Activated CD4-positive, alpha-beta T cell treated with anti-CD3 and anti-CD28 coated beads, Interleukin-2, amount 50 U/mL, for 16 hours (primary cell): Measurements from ENCODE around the gene WDR7.
A peak's percentile ranks its signal among the peaks of the same experiment; 100 is the strongest.

Experiments
- DNase-seq: peaks from one replicate; pipeline ENCODE4 v3.0.0-alpha.2; 2020

WDR7 gene

DNA sequence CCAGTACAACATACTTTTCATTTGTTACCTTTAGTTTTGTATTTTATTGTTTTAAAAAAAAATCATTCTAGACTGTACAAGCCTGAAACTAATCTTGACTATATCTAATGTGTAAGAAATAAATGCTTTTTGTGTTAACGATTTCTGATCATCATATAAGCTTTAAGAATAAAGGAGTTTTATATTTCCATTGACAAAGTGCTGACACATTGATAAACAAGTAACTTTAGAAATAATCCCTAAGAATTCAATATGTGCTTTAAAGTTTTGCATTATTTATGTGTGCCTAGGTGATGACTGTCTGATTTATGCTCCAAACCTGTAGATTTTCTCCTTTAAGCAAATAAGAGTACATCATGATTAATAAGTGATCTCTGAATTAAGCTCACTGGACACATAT lies 248.5 kb downstream of the WDR7 start:
- no peak for DNase-seq

DNA sequence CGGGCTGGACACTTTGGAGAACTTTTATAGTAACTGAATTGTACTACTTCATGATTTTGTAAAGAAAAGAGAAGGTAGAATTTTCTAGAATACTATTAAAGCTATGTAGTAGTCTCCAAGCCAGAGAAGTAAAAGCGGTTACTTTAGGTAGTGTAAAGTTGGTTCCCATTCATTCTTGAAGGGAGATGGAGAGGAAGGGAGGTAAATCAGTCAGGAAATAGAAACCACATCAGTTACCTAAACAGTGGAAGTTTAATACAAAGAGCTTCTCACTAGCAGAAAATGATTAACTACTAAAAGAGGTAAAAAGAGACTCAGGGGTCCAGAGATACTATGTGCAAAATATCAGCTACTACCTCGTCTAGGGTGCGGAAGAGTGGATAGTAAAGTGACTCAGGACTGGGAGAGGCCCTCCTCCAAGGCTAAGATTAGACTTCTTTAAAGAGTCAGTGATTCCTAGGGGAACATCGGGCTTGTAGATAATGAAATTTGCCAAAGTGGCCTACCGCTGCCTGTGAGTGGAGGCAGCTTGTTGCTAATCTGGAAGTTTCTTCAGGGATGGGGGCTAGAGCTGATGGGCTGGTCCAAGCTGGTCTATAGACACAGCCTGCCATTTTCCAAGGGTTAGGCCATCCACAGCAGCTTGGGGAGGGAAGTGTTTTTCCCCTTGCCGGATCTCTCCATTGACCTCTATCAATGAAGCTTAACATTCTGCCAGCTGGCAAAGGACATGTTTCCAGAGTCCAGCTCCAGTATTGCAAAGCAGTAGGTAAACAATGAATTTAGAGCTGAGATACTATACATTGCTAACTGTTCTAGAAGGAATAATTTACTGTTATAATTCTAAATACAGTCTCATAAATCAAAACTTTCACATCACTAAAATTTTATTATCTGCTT lies 249.3 kb downstream of the WDR7 start:
- DNase-seq, result no peak

DNA sequence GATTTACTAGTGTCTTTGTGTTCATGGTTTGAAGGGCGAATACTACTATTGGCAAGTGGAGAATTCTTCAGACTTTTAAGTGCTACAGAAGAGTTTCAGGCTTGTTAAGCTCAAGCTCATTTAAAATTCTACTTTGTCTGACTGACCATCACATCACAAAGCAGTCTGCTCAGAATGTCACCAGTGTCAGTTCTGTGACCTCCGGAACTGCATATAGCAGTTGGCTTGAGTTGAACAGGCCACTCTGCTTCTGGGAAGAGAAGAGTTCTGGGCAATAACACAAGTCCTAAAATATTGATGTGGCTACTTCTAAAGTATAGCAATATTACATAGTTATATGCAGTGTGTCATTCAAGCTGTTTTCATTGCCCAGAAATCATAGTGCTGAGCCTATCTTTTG lies 250.8 kb downstream of the WDR7 start:
- DNase-seq, result no peak

DNA sequence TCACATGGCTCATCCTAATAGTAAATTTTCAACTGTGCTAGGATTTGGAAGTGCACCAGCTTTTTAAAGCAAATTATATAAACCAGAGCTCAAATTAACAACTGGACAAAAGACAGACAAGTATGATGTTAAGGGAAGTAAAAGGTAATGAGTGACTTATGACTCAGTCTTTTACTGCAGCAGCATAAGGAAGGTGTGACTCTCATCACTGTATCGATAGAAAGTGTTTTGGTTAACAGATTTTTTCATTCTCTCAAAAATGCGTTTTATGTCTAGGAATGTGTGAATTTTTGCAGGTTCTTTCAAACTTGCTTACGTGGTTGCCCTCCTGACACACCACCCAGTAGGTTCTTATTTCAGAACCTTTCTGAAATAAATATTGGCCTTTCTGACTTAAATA lies 251.5 kb downstream of the WDR7 start:
- no peak for DNase-seq

DNA sequence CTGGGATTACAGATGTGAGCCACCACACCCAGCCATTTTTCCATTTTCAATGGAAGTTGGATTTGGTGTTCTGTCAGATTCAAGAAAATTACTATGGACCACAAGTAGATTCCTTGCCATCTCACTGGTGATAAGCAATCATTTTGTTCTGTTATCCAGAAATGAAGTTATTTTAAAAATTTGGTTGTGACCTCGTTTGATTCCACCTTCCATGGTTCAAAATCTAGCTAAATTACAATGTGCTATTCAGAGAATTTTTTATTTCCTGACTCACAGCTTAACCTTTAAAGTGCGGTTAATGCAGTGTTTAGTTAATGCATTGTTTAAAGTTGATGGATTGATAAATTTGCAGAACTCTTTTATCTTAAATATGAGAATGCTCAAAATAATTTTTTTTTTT lies 252.5 kb downstream of the WDR7 start:
- no peak for DNase-seq

DNA sequence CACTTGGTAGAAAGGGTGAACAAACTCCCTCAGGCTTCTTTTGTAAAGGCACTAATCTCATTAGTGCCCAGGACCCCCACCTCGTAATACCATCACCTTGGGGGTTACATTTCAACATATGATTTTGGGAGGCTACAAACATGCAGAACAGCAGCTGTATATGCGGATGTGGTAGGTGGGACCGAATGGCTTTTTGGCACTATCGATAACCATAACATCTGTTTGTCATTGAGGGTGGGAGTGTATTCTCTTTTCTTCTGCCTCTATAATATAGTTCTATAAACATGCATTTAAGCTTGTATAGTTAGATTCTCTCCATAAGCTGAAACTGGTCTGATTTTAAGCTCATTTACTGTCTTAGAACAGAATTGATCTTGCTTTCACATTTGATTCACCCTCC lies 256.6 kb downstream of the WDR7 start:
- no peak for DNase-seq

DNA sequence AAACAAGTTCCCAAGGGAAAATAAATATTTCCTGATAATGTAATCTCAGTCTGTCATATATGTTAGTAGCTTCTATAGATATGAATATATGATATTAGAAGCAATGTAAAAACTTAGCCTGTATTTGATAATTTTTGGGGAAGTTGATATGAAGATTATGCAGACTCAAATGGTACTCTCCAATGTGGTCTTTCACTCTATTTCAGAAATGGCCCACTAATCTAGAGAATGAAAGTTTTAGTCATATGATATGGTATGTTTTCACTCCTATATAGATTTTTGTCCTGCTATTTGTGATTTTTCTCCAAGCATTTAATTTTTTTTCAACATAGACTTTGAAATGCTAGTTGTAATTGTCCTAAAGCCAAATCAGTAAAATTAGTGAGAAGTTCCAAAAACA lies 259.1 kb downstream of the WDR7 start:
- DNase-seq, result peak; percentile 27

DNA sequence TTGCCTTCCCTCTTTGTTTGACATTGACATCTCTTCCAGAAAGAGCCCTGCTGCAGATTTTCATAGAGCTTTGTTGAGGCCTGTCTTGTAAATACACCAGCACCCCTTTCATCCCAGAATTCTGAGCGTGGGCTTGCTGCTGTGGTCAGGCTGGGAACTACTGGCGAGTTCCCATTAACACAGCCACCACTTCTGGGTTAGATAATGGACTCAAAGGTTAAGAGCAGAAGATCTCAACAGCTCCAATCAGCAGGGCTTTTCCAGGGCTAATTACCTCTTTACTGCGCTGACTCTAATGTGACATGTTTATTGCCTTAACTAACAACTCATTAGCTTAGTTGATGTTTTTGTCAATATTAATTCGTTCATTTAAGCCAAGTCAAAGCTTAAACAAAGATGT lies 259.8 kb downstream of the WDR7 start:
- DNase-seq, result no peak

DNA sequence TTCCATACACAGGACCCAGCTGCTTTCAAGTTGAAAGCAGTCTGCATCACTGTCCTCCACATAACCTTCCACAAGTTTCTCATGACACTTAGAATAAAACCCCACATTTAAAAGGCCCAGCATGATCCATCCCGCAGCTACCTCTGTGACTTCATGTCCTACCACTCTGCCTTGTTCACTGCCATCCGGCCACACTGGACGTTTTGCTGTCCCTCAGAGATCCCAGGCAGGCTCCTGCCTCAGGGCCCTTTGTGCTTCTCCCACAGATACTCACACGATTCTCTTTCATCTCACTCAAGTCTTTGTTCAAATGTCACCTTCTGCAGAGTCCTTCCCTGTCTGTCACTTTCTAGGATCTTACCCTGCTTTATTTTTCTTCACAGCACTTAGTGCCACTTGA lies 262.8 kb downstream of the WDR7 start:
- DNase-seq, result no peak

DNA sequence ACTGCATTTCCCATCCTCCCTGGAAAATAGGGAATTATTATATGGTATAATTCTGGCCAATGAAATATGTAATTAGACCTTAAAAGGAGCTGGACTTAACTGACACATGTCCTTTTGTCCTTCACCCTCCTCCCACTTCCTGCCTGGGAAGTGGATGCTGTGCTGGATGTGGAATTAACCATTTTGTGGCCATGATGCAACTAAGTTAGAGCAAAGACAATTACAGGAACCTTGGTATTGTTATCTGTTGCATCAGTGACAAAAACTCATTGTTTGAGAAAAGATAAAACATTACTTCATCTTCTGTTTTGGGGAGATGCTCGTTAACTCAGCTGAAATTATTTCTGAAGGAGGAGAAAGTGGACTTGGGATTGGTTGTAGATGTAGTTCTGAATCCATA lies 268.0 kb downstream of the WDR7 start:
- DNase-seq, result no peak

DNA sequence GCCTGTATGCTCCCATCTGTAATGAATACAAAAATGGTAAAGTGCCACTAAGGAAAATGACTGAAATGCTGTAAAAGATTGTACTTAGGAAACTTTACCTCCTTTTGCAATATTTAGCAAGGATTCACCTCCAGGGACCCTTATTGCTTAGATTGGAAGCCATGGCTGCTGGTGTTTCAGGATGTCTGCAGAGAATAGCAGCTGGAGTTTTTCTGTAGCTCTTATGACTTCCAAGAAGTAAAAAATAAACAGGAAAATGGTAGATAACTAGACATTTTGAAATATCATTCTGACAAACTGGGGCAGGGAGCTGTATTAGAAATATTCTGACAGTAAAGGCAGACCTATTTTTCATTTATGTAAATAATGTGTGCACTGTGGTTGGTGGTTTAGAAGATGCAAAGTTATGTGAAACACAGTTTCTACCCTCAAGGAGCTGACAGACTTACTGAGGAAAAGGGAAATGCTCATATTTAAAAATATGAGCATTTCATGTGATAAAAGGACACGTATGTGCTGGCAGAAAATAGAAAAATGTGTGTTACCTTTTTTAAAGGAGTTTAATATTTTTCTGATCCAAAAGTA lies 270.8 kb downstream of the WDR7 start:
- peak; percentile 42 for DNase-seq

DNA sequence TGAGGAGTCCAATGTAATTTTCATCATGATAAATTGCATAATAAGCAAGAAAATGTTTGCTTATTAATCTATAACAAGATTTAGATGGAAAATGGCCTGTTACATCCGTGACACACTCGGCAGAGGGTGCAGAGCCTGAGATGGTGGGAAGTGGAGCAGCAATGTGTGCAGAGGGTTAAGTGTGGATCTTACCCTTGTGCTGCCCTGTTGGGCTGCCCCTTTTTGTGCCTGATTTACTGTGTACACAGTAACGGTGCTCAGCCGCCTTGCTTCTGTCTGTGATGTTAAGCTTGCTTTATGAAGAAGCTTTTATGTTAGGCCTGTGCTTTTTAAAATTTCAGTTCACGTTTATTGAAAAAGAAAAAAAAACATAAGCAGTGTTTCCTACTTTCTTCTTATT lies 275.6 kb downstream of the WDR7 start:
- no peak for DNase-seq

DNA sequence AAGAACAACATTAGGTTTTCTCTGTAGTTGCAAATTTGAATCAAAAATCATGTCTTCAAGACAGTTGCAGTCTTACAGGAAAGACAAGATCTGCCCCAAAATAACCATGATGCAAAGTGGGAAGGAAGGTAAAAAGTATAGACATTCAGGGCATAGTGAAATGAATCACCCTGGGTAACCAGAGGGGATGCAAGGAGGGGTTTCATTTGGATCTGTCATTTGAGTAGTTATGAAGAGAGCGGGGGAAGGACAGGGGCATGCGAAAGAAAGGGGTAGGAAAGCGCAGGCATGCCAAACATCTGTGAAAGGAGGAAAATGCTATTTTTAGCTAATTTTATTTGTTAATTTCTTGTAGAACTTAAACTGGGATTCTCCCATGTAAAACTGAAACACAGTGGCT lies 276.6 kb downstream of the WDR7 start:
- peak; percentile 73 for DNase-seq

DNA sequence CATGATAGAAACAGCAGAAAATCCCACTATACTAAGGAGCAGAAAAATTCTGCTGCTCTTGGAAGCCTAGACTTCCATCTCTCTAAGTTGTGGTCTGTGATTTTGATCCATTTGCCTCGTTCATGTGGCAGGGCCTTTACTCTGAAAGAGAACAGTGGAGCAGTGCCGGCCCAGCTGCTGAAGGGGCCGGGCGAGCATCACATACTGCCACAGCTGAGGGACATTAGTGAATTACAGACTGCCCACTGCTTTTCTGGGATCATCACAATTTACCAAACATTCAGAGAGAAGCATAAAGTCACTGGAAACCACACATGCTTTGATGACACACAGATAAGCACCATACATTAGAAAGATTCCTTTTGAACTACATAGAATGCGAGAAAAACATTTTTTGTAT lies 278.7 kb downstream of the WDR7 start:
- no peak for DNase-seq

DNA sequence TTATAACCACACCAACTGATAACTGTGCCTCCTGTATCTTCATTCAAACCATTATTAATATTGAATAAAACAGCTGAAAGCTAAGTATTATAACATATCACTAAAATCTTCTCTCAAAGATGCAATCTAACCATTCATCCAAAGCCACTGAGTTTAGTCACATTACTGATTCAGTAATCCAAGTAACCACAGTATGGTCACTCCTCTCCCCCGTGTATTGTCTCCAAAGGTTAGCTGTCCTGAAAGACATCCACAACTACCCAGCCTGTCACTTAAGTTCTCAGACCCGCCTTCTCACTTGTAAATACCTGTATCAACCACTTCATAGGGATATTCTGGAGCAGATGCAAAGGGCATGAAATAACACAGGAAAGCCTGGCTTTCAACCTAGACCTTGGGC lies 282.3 kb downstream of the WDR7 start:
- peak; percentile 18 for DNase-seq

DNA sequence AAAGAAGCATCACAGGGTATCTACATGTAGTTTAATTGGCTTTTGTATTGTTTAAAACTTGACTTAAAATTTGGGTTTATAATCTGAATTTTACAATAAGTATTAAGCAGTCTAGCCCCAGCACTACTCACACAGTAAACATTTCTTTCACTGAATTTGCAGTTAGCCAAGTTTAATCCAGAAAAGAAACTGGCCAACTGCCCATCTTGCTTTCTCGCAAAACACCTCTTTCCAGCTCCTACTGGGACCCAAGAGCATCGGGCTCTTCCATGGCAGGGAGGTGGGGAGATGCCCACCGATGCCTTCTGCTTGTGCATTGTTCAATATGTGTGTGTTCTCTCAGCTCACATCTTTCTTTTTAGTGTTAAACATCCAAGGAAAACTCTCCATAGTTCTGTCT lies 283.0 kb downstream of the WDR7 start:
- DNase-seq, result no peak

DNA sequence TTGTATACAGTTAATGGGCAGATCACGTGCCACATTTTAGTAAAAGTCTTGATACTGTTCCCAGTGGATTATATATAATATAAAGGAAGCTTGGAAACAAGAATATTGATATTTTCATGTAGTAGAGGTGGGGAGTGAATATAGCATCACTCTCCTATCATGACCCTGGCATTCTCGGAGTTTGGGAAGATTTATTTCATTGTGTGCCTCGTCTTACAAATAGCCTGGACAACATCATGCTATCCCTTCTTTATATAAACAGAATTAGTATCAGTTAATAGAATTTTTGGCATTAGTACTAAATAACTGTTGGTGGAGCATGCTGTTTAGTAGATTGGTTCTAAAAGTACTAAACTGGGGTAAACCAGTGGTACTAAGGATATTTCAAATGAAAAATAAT lies 283.7 kb downstream of the WDR7 start:
- no peak for DNase-seq

DNA sequence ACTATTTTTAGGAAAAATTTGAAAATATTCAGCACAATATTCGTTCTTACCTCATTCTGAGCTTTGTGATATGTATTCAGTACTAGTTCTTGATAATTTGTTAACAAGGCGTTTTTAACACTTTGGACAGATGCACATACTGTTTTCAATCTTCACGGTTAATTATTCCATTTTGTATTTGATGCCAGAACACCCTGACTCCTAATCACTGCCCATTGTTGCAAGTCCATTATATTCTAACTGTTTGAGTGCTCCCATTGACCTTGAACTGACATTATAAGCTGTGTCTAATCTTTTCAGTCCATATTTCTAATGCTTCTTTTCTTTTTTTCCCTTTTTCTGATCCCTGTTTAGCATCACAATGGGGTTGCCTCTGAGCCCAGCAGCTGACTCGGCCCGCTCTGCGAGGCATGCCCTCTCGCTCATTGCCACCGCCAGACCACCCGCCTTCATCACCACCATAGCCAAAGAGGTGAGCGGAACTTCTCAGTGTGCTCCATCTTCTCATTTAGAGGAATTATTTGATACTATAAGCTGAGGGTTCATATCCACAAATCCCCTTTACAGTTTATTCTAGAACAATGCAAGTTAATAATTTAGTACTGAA lies 284.4 kb downstream of the WDR7 start:
- no peak for DNase-seq

DNA sequence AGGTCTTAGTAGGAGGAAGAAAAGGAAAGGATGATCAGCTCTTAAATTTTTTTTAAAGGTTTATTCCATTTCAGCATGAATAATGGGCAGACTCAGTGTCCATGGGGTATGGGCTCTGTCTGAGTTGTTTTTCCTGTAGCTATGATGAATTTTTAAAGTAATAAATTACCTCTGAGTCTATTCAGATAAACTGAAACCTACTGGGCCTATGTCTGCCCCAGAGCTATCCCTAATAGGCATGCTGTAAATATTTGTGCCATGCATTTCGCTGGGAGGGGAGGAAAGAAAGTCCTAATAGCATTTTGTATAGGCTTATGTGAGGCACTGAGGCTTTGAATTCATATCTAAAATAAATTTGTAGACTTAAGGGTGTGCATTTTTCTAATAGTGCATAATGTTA lies 285.3 kb downstream of the WDR7 start:
- DNase-seq, result no peak

DNA sequence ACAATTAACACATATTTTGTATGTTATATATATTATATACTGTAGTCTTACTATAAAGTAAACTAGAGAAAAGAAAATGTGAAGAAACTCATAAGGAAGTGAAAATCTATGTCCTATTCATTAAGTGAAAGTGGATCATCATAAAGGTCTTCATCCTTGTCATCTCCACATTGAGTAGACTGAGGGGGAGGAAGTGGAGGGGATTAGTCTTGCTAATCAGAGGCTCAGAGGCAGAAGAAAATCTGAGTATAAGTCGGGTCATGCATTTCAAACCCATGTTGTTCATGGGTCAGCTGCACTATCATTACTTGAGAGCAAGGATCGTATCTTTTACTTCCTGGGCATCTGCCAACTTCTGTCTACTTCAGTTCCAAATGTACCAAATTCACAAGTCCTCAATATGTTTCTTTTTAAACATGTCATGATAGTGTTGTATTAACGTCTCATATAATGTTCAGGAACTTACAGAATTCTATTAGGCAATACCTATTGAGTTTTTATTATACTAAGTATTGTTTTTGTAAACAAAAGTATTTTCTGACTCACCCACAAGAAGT lies 286.8 kb downstream of the WDR7 start:
- DNase-seq, result no peak

DNA sequence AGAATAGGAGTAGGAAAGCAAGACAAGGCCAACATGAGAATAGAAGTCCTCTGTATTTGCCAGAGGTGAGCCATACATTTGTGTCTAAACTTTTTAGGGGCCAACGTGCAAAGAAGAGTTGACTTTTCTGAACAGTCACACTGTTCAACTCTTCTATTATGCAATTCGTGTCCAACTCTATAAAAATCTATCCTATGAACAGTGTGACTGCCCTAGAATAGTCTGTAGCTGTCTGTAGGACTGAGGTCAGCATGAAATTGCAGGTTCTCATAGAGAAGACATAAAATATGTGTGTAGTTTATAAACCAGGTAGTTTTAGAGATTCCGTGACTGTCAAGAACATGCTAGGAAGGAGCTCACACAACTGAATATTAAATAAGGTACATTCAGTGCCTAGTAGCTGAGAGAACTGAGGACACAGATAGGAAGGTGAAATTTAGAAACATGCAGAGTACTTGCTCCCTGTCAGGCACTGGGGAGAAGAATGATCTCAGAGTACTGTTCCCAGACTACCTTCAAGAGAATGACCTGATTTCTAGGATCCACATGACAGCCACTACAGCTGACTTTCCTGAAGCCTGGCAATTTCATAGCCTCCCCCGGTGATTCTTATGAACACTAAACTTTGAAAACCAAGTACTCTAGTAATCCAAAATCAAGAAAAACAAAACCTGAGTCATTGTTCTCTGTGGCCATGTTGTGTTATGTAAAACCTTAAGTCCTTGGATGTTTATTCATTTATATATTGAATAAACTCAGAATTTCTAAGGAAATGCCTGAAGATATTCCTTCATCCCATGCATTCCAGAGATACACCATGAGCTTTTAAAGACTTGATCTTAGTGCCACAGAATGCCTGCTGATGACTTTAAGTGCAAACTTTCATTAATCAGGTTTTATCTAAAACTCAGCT lies 294.3 kb downstream of the WDR7 start:
- no peak for DNase-seq

DNA sequence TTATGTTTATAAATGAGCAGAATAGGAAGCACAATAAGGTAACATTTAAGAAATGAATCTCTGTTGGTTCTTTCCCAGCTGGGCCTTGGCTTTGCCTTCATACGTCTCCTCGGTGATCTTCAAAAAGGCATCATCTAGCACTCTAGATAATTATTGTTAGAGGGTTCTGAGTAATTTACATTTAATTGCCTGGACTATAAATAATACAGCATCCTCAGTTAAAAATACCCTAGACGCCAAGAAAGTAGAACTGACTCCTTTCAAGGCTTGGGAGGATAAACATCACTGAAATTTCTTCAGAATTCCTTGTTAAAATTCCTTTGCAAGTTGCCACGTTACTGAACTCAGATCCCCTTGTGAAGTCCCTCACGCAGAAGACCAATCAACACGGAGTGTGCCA lies 296.1 kb downstream of the WDR7 start:
- no peak for DNase-seq

DNA sequence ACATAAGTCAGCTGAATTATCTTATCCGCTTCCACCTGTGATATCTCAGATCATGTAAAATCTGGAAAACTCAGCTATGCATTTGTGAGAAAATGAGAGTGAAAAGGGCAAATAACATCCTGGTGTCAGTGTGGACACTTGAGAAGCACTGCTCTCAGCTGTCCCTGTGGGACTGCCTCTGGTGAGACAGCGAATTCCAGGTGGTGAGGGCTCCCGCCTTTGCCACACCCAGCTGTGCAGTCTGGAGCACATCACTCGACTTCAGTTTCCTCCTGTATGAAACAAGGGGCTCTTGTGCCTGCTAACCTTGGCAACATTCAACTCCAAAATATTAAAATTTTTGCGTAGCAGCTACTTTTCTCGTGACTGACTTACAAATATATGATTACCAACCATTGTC lies 300.9 kb downstream of the WDR7 start:
- DNase-seq, result no peak
